Activated T-helper 1 cell treated with anti-CD3 and anti-CD28 coated beads, Interleukin-12 subunit alpha, Interleukin-12 subunit beta, Interleukin-2, Interleukin-4 antibody, amounts not matched to agents 30 ng/mL and 10 ng/mL and 1 ng/mL, durations not matched to agents 14 hours and 24 hours and 36 hours (primary cell): ENCODE measurements around the gene EIF3D. TPM values are rescaled to one million over a fixed set of nuclear protein-coding genes. Genes with fewer than 3 reads are reported as not detected.
A peak's percentile ranks its signal among the peaks of the same experiment; 100 is the strongest.
"Not testable (repeated sequence)": the region's sequence is repeated elsewhere in the genome, so short reads cannot be mapped to it uniquely, and the experiment has no call there.

ENCODE experiments used
- DNase-seq: peaks from one replicate; pipeline ENCODE4 v3.0.0; 2021; ENCODE audit warnings: low spot score
- H3K27ac Mint-ChIP-seq: one replicate; pipeline ENCODE4 v1.8.0; 2021; ENCODE audit warnings: mild to moderate bottlenecking, mixed read lengths
- H3K27me3 Mint-ChIP-seq: one replicate; pipeline ENCODE4 v1.8.0; 2022; ENCODE audit warnings: mild to moderate bottlenecking, moderate library complexity, mixed read lengths; ENCODE audit not compliant: insufficient read depth
- H3K36me3 Mint-ChIP-seq: one replicate; pipeline ENCODE4 v1.8.0; 2021; ENCODE audit warnings: low read depth, mixed read lengths
- H3K4me1 Mint-ChIP-seq: one replicate; pipeline ENCODE4 v1.8.0; 2021; ENCODE audit warnings: low read depth, mixed read lengths
- H3K4me3 Mint-ChIP-seq: one replicate; pipeline ENCODE4 v1.8.0; 2021; ENCODE audit warnings: mild to moderate bottlenecking, moderate library complexity, mixed read lengths
- H3K9me3 Mint-ChIP-seq: one replicate; pipeline ENCODE4 v1.8.0; 2021; ENCODE audit warnings: mixed read lengths
- intact Hi-C: fragments of 100-400 bp; cut with micrococcal nuclease; formaldehyde crosslinking; loops from one replicate; pipeline ENCODE4 v1.15.1; 2024
- total RNA-seq: library from RNA; stranded (reverse); gene quantifications from 2 replicates; pipeline ENCODE4 v1.2.3, GENCODE V29; 2022

Gene EIF3D
- total RNA-seq, 1 donor from 2014 or later: 323 TPM

GRCh38 chr22:36544107-36544620 lies 15.2 kb upstream of the EIF3D start:
- Mint-ChIP-seq H3K9me3 (no peaks in the 10 kb centered on the region), H3K27me3 (no peaks in the 10 kb centered on the region), H3K36me3 (peaks cover 3% of the 10 kb centered on the region), H3K27ac (no peak overlapping the region), H3K4me3 (no peak overlapping the region), H3K4me1 (peaks cover 27% of the 10 kb centered on the region)
- intact Hi-C loops: no loop called here
- DNase-seq: no peak

- Mint-ChIP-seq H3K36me3 (peaks cover 3% of the 10 kb centered on the region), H3K27me3 (no peaks in the 10 kb centered on the region), H3K4me1 (peaks cover 19% of the 10 kb centered on the region), H3K27ac (peak overlapping the region; percentile 79), H3K4me3 (no peak overlapping the region), H3K9me3 (no peaks in the 10 kb centered on the region)
- intact Hi-C loops: no loop called here
- DNase-seq: no peak
Measured at GRCh38 chr22:36541831-36542411, 13.0 kb upstream of the EIF3D start.

- no peaks in the 10 kb centered on the region for H3K27me3 Mint-ChIP-seq
- no peak overlapping the region for H3K4me3 Mint-ChIP-seq
- DNase-seq: no peak
- no peaks in the 10 kb centered on the region for H3K9me3 Mint-ChIP-seq
- no peak overlapping the region for H3K27ac Mint-ChIP-seq
- intact Hi-C loops: no loop called here
- peaks cover 3% of the 10 kb centered on the region for H3K36me3 Mint-ChIP-seq
- peaks cover 15% of the 10 kb centered on the region for H3K4me1 Mint-ChIP-seq
Measured at GRCh38 chr22:36540867-36541642, 12.1 kb upstream of the EIF3D start.

GRCh38 chr22:36538529-36538928 lies 9.6 kb upstream of the EIF3D start:
- H3K4me3 Mint-ChIP-seq: no peak overlapping the region
- peaks cover 3% of the 10 kb centered on the region for H3K36me3 Mint-ChIP-seq
- intact Hi-C loops: no loop called here

GRCh38 chr22:36536717-36537116 lies 7.8 kb upstream of the EIF3D start:
- Mint-ChIP-seq H3K36me3 (no peaks in the 10 kb centered on the region), H3K4me1 (peaks cover 1% of the 10 kb centered on the region), H3K27me3 (peaks cover 2% of the 10 kb centered on the region), H3K4me3 (no peak overlapping the region), H3K27ac (no peak overlapping the region), H3K9me3 (peaks cover 4% of the 10 kb centered on the region)
- intact Hi-C loops: no loop called here
- DNase-seq: no peak

More at GRCh38 chr22:36538529-36538928, 9.6 kb upstream of the EIF3D start:
- Mint-ChIP-seq H3K27me3 (peaks cover 2% of the 10 kb centered on the region), H3K9me3 (no peaks in the 10 kb centered on the region), H3K27ac (no peak overlapping the region), H3K4me1 (peaks cover 13% of the 10 kb centered on the region)
- DNase-seq: no peak

- DNase-seq, H3K9me3 Mint-ChIP-seq, H3K4me1 Mint-ChIP-seq, H3K27me3 Mint-ChIP-seq, H3K36me3 Mint-ChIP-seq, H3K27ac Mint-ChIP-seq, intact Hi-C loops, H3K4me3 Mint-ChIP-seq: not testable (repeated sequence)
Measured at GRCh38 chr22:36533320-36533719, 4.4 kb upstream of the EIF3D start.

- Mint-ChIP-seq H3K4me1 (peaks cover 4% of the 10 kb centered on the region), H3K4me3 (no peak overlapping the region), H3K27ac (no peak overlapping the region), H3K9me3 (peaks cover 4% of the 10 kb centered on the region), H3K36me3 (peaks cover 4% of the 10 kb centered on the region), H3K27me3 (peaks cover 2% of the 10 kb centered on the region)
- intact Hi-C loops: no loop called here
- DNase-seq: no peak
Measured at GRCh38 chr22:36532466-36532865, 3.5 kb upstream of the EIF3D start.

GRCh38 chr22:36528341-36528740 lies 625 bp downstream of the EIF3D start:
- Mint-ChIP-seq H3K4me3 (peak overlapping the region; percentile 96), H3K27ac (peak overlapping the region; percentile 99), H3K4me1 (peaks cover 24% of the 10 kb centered on the region), H3K36me3 (peaks cover 40% of the 10 kb centered on the region), H3K27me3 (no peaks in the 10 kb centered on the region), H3K9me3 (peaks cover 3% of the 10 kb centered on the region)
- intact Hi-C loops: loop anchor here (2.0 to 5.0 kb wide), 5 partner anchors 141 to 1314 kb away; partner anchors contain the start of genes ANKRD54, APOL2, GGA1 and MYH9
- no peak for DNase-seq

GRCh38 chr22:36522662-36523061 lies 6.3 kb downstream of the EIF3D start:
- Mint-ChIP-seq H3K36me3 (peaks cover 71% of the 10 kb centered on the region), H3K27me3 (no peaks in the 10 kb centered on the region), H3K9me3 (no peaks in the 10 kb centered on the region), H3K4me3 (no peak overlapping the region), H3K4me1 (peaks cover 22% of the 10 kb centered on the region), H3K27ac (no peak overlapping the region)
- intact Hi-C loops: no loop called here
- no peak for DNase-seq

- H3K27me3 Mint-ChIP-seq: no peaks in the 10 kb centered on the region
- intact Hi-C loops: no loop called here
- no peak overlapping the region for H3K4me3 Mint-ChIP-seq
- H3K27ac Mint-ChIP-seq: no peak overlapping the region
- no peak for DNase-seq
- H3K9me3 Mint-ChIP-seq: no peaks in the 10 kb centered on the region
- H3K4me1 Mint-ChIP-seq: no peaks in the 10 kb centered on the region
- H3K36me3 Mint-ChIP-seq: peaks cover 69% of the 10 kb centered on the region
Measured at GRCh38 chr22:36520423-36520822, 8.5 kb downstream of the EIF3D start.

GRCh38 chr22:36519906-36520305 lies 9.1 kb downstream of the EIF3D start:
- H3K27me3 Mint-ChIP-seq, H3K4me3 Mint-ChIP-seq, DNase-seq, intact Hi-C loops, H3K4me1 Mint-ChIP-seq, H3K9me3 Mint-ChIP-seq, H3K27ac Mint-ChIP-seq: not testable (repeated sequence)
- H3K36me3 Mint-ChIP-seq: peaks cover 69% of the 10 kb centered on the region

- intact Hi-C loops: no loop called here
- Mint-ChIP-seq H3K4me3 (no peak overlapping the region), H3K27me3 (no peaks in the 10 kb centered on the region)
Measured at GRCh38 chr22:36514766-36515165, 14.2 kb downstream of the EIF3D start.

GRCh38 chr22:36512991-36513390 lies 16.0 kb downstream of the EIF3D start:
- no peak for DNase-seq
- Mint-ChIP-seq H3K9me3 (no peaks in the 10 kb centered on the region), H3K36me3 (peaks cover 57% of the 10 kb centered on the region), H3K4me3 (no peak overlapping the region), H3K4me1 (peaks cover 8% of the 10 kb centered on the region), H3K27me3 (no peaks in the 10 kb centered on the region), H3K27ac (no peak overlapping the region)
- intact Hi-C loops: no loop called here

More at GRCh38 chr22:36514766-36515165, 14.2 kb downstream of the EIF3D start:
- no peak for DNase-seq
- H3K36me3 Mint-ChIP-seq: peaks cover 67% of the 10 kb centered on the region
- peaks cover 8% of the 10 kb centered on the region for H3K4me1 Mint-ChIP-seq
- no peaks in the 10 kb centered on the region for H3K9me3 Mint-ChIP-seq
- no peak overlapping the region for H3K27ac Mint-ChIP-seq
